HG03342 (cell line): Measurements from ENCODE around the gene NF1.
"Not testable (repeated sequence)": the region's sequence is repeated elsewhere in the genome, so short reads cannot be mapped to it uniquely, and the experiment has no call there.

Experiments
- ATAC-seq: cut with Tn5 transposase; IDR thresholded peaks from one replicate; pipeline ENCODE4 v1.9.1; 2021; ENCODE audit warnings: mild to moderate bottlenecking, moderate library complexity; ENCODE audit not compliant: unreplicated experiment

NF1 gene

GRCh38 chr17:31130286-31131224 lies 35.8 kb downstream of the NF1 start:
- no peak for ATAC-seq

- no peak for ATAC-seq
These were observed 36.5 kb downstream of the NF1 start for GRCh38 chr17:31131299-31131698.

GRCh38 chr17:31132977-31133376 lies 38.2 kb downstream of the NF1 start:
- no peak for ATAC-seq

- no peak for ATAC-seq
These were observed 39.8 kb downstream of the NF1 start for GRCh38 chr17:31134576-31134975.

GRCh38 chr17:31136319-31136718 lies 41.5 kb downstream of the NF1 start:
- ATAC-seq = no peak

- no peak for ATAC-seq
These were observed 45.3 kb downstream of the NF1 start for GRCh38 chr17:31140111-31140510.

- ATAC-seq = no peak
These were observed 49.7 kb downstream of the NF1 start for GRCh38 chr17:31144428-31144827.

GRCh38 chr17:31144836-31145235 lies 50.1 kb downstream of the NF1 start:
- no peak for ATAC-seq

GRCh38 chr17:31147507-31148202 lies 52.9 kb downstream of the NF1 start:
- ATAC-seq = no peak

GRCh38 chr17:31148205-31148604 lies 53.4 kb downstream of the NF1 start:
- ATAC-seq = no peak

GRCh38 chr17:31152271-31152670 lies 57.5 kb downstream of the NF1 start:
- no peak for ATAC-seq

GRCh38 chr17:31155208-31155810 lies 60.5 kb downstream of the NF1 start:
- ATAC-seq = no peak

- no peak for ATAC-seq
These were observed 61.5 kb downstream of the NF1 start for GRCh38 chr17:31156326-31156725.

- not testable (repeated sequence) for ATAC-seq
These were observed 62.1 kb downstream of the NF1 start for GRCh38 chr17:31156864-31157263.

- ATAC-seq = no peak
These were observed 64.1 kb downstream of the NF1 start for GRCh38 chr17:31158746-31159377.

GRCh38 chr17:31163091-31163781 lies 68.5 kb downstream of the NF1 start:
- no peak for ATAC-seq

- ATAC-seq = no peak
These were observed 72.3 kb downstream of the NF1 start for GRCh38 chr17:31167111-31167510.

GRCh38 chr17:31171701-31172100 lies 76.9 kb downstream of the NF1 start:
- ATAC-seq = no peak

- ATAC-seq = no peak
These were observed 77.6 kb downstream of the NF1 start for GRCh38 chr17:31172388-31172787.

- ATAC-seq = no peak
These were observed 79.4 kb downstream of the NF1 start for GRCh38 chr17:31174215-31174614.

GRCh38 chr17:31175237-31175636 lies 80.5 kb downstream of the NF1 start:
- ATAC-seq = no peak
